Kidney (tissue), 14 donors: ENCODE data around the gene CCDC141. TPM values are rescaled to one million over a fixed set of nuclear protein-coding genes. Genes with fewer than 3 reads are reported as not detected.

Experiments
- DNase-seq, 5 donors: peaks; one replicate each; pipeline ENCODE4 v3.0.0-alpha.2; 2013 to 2020
- FAIRE-seq: peaks from 2 replicates; lab custom pipeline; 2012; peaks lifted over from hg19 to GRCh38; lab: Jason Lieb, UNC
- H3K27ac ChIP-seq, 2 donors: one replicate each; pipeline ENCODE4 v1.7.0; 2013; ENCODE audit warnings: low read depth in 2 of 2, low read length in 2 of 2, inconsistent platforms in 1 of 2
- H3K27me3 ChIP-seq: one replicate; pipeline ENCODE4 v1.7.1; 2013; ENCODE audit warnings: low read length, inconsistent platforms; ENCODE audit not compliant: control insufficient read depth, insufficient read depth
- H3K36me3 ChIP-seq, 3 donors: one replicate each; pipeline versions ENCODE4 v1.7.0 to v1.7.1; 2013; ENCODE audit warnings: low read length in 3 of 3, control low read depth in 1 of 3, inconsistent platforms in 1 of 3; ENCODE audit not compliant: insufficient read depth in 3 of 3, control insufficient read depth in 2 of 3
- H3K4me1 ChIP-seq, 3 donors: one replicate each; pipeline versions ENCODE4 v1.7.0 to v1.7.1; 2013; ENCODE audit warnings: low read length in 3 of 3, inconsistent platforms in 1 of 3, low read depth in 1 of 3; ENCODE audit not compliant: control insufficient read depth in 2 of 3, insufficient read depth in 2 of 3
- H3K4me3 ChIP-seq, 3 donors: one replicate each; pipeline versions ENCODE4 v1.7.0 to v1.8.1; 2013; ENCODE audit warnings: low read length in 3 of 3, control low read depth in 1 of 3, inconsistent platforms in 1 of 3
- H3K9ac ChIP-seq, 3 donors: one replicate each; pipeline versions ENCODE4 v1.7.0 to v1.7.1; 2013; ENCODE audit warnings: low read length in 3 of 3, control low read depth in 1 of 3, inconsistent platforms in 1 of 3
- H3K9me3 ChIP-seq, 3 donors: one replicate each; pipeline versions ENCODE4 v1.7.0 to v1.7.1; 2013; ENCODE audit warnings: low read length in 3 of 3, control low read depth in 1 of 3, inconsistent platforms in 1 of 3; ENCODE audit not compliant: control insufficient read depth in 2 of 3, insufficient read depth in 1 of 3
- intact Hi-C: fragments of 100-400 bp; cut with DNase I; formaldehyde crosslinking; loops from one replicate; pipeline ENCODE4 v1.11.1; 2022
- polyA plus RNA-seq: library from polyadenylated mRNA; stranded (reverse); fragments of 350-450 nt; fragmentation: Illumina TruSeq; extraction: RNeasy Lipid Tissue Mini Kit (QIAGEN cat#74804); gene quantifications from one replicate; pipeline ENCODE4 v1.2.3, GENCODE V29; 2014; ENCODE audit warnings: low read depth, low replicate concordance; ENCODE audit not compliant: insufficient read depth
- total RNA-seq: library from RNA; stranded (reverse); fragmentation: NEBNext Ultra II Directional; extraction: Animal tissue kit (Norgen Biotek cat#: 25700); gene quantifications from one replicate; pipeline ENCODE4 v1.2.1, GENCODE V29; 2021
- TF ChIP-seq, protein P1 (sequence below): IDR thresholded peaks from 3 replicates; pipeline ENCODE4 v1.5.1; 2012; ENCODE audit warnings: mild to moderate bottlenecking, moderate library complexity, borderline replicate concordance; ENCODE audit not compliant: insufficient read depth; ENCODE audit errors: extremely low read depth
- donor health status: control.
- donor health status: control.
- donor health status: control.
- donor health status: control.
- donor health status: control.
- donor health status: DM: yes; HTN: yes; CAD: no.
- donor health status: Normal renal cell carcinoma (clear cell type).

CCDC141 gene
- total and polyA plus RNA-seq, 2 donors from 2014 or later, result 3.0 TPM; not detected in 1

DNA sequence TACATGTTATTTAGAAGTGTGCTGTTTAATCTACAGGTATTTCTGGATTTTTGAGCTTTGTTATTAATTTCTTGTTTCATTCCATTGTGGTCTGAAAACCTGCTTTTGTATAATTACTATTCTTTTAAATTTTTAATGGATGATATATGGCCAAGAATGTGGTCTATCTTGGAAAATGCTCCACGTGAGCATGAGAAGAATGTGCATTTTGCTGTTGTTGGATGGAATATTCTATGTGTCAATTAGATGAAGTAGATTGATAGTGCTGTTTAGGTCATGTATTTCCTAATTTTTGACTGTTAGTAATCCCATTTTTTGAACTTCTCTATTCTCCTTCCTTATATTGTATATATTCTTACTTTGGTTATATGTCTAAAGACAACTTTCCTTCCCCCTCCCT, 222.8 kb downstream of the CCDC141 start:
- H3K4me1 ChIP-seq, result no peaks in the 10 kb centered on the region
- intact Hi-C loops, result no loop called here
- H3K4me3 ChIP-seq, result no peak overlapping the region
- no peak for DNase-seq
- H3K9ac ChIP-seq, result no peak overlapping the region
- TF ChIP-seq, protein P1, sequence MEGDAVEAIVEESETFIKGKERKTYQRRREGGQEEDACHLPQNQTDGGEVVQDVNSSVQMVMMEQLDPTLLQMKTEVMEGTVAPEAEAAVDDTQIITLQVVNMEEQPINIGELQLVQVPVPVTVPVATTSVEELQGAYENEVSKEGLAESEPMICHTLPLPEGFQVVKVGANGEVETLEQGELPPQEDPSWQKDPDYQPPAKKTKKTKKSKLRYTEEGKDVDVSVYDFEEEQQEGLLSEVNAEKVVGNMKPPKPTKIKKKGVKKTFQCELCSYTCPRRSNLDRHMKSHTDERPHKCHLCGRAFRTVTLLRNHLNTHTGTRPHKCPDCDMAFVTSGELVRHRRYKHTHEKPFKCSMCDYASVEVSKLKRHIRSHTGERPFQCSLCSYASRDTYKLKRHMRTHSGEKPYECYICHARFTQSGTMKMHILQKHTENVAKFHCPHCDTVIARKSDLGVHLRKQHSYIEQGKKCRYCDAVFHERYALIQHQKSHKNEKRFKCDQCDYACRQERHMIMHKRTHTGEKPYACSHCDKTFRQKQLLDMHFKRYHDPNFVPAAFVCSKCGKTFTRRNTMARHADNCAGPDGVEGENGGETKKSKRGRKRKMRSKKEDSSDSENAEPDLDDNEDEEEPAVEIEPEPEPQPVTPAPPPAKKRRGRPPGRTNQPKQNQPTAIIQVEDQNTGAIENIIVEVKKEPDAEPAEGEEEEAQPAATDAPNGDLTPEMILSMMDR, result no peak
- no peaks in the 10 kb centered on the region for H3K9me3 ChIP-seq
- no peak for FAIRE-seq
- no peaks in the 10 kb centered on the region for H3K36me3 ChIP-seq
- no peaks in the 10 kb centered on the region for H3K27me3 ChIP-seq
- H3K27ac ChIP-seq, result no peak overlapping the region

DNA sequence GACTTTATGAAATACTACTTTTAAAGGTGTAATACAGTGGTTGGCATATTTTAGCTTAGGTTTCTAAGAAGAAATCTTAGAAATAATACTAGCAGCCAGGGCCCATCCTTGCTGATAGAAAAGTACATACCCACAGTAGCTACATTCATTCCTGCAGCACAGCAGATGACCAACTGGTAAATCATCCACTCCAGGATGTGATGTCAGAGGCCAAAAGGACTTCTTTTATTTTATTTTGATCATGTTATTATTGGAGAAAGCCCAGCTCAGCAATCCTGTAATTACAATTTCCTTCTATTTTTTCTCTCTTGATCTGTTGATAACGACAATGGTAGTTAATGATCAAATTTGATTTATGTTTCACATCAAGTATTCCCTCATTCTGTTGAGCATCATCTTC, 224.8 kb downstream of the CCDC141 start:
- Histone ChIP-seq H3K36me3 (no peaks in the 10 kb centered on the region), H3K27ac (no peak overlapping the region), H3K27me3 (no peaks in the 10 kb centered on the region), H3K4me3 (no peak overlapping the region), H3K4me1 (no peaks in the 10 kb centered on the region), H3K9ac (no peak overlapping the region), H3K9me3 (no peaks in the 10 kb centered on the region)
- intact Hi-C loops, result no loop called here
- no peak for DNase-seq
- no peak for FAIRE-seq
- TF ChIP-seq, protein P1, result no peak

DNA sequence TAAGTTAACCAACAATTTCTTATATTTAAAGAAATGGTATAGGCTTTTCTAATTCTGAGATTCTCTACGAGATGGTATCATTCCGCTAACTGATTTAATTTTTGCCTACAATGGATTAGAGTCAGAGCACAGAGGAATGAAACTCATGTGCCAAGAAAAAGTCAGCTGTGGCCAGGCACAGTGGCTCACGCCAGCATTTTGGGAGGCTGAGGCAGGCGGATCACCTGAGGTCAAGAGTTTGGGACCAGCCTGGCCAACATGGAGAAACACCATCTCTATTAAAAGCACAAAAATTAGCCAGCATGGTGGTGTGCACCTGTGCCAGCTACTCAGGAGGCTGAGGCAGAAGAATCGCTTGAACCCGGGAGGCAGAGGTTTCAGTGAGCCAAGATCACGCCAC, 225.8 kb downstream of the CCDC141 start:
- Histone ChIP-seq H3K9me3 (no peaks in the 10 kb centered on the region), H3K9ac (no peak overlapping the region), H3K27me3 (no peaks in the 10 kb centered on the region), H3K27ac (no peak overlapping the region), H3K4me3 (no peak overlapping the region), H3K4me1 (no peaks in the 10 kb centered on the region), H3K36me3 (no peaks in the 10 kb centered on the region)
- FAIRE-seq (no peak), DNase-seq (no peak)
- TF ChIP-seq, protein P1, result no peak
- intact Hi-C loops, result no loop called here

DNA sequence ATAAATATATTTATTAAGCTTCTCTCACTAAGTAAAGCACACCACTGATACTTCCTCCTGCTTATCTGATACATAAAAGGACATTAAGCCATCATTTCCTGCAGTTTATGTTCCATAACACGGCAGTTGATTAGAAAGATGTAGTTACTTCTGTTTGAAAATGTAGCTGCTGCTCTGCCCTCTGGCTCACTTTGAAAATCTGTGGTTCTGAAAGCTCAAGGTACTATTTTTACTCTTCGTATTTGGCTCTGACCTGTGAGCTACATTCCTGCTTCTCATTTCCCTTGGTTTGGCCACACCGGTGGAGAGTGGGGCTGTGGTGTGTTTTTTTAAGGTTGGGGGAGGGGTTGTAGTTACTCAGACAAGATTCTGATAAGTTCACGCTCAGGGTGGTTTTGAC, 229.9 kb downstream of the CCDC141 start:
- Histone ChIP-seq H3K9me3 (no peaks in the 10 kb centered on the region), H3K9ac (no peak overlapping the region), H3K4me3 (no peak overlapping the region), H3K27ac (no peak overlapping the region), H3K27me3 (no peaks in the 10 kb centered on the region), H3K36me3 (no peaks in the 10 kb centered on the region), H3K4me1 (no peaks in the 10 kb centered on the region)
- FAIRE-seq (no peak), DNase-seq (peak in 2 of 5 donors; percentile 7 to 13)
- TF ChIP-seq, protein P1, result no peak
- intact Hi-C loops, result no loop called here
